Transverse colon (tissue), 4 donors: ENCODE measurements around the gene STYXL2. TPM values are rescaled to one million over a fixed set of nuclear protein-coding genes. Genes with fewer than 3 reads are reported as not detected.

Experiments used
- DNase-seq: peaks from one replicate; pipeline ENCODE4 v3.0.0-alpha.2; 2019
- H3K27ac ChIP-seq, 4 donors: fragments of 200-600 bp; sonication (generic); 2 replicates each; pipeline ENCODE4 v1.5.1; 2016 to 2018; ENCODE audit warnings: inconsistent platforms in 4 of 4
- H3K27me3 ChIP-seq: fragments of 200-600 bp; sonication (generic); 2 replicates; pipeline ENCODE4 v1.5.1; 2017; ENCODE audit warnings: inconsistent platforms
- H3K36me3 ChIP-seq, 4 donors: fragments of 200-600 bp; sonication (generic); 2 replicates each; pipeline ENCODE4 v1.5.1; 2017 to 2019; ENCODE audit warnings: inconsistent platforms in 4 of 4
- H3K4me1 ChIP-seq, 4 donors: fragments of 200-600 bp; sonication (generic); 2 replicates each; pipeline ENCODE4 v1.5.1; 2017 to 2020; ENCODE audit warnings: inconsistent platforms in 4 of 4
- H3K4me3 ChIP-seq, 4 donors: fragments of 200-600 bp; sonication (generic); 1 replicate in 1 of 4; 2 replicates in 3 of 4; pipeline versions ENCODE4 v1.5.1 to v1.6.1; 2017 to 2019; ENCODE audit warnings: inconsistent platforms in 4 of 4
- H3K9me3 ChIP-seq, 2 donors: fragments of 200-600 bp; sonication (generic); 2 replicates each; pipeline ENCODE4 v1.5.1; 2017 to 2019; ENCODE audit warnings: inconsistent platforms in 2 of 2
- CTCF ChIP-seq, 5 experiments: fragments of 200-600 bp in 3 of 5; fragments of 450-650 bp in 2 of 5; sonication (generic) in 3 of 5; IDR thresholded peaks; 1 replicate in 2 of 5; 2 replicates in 3 of 5; pipeline ENCODE4 v1.5.1; 2016 to 2017; ENCODE audit warnings: antibody characterized with exemption in 5 of 5, inconsistent platforms in 3 of 5, mild to moderate bottlenecking in 2 of 5, moderate library complexity in 1 of 5
- EP300 ChIP-seq: sonication (generic); formaldehyde crosslinking; IDR thresholded peaks from one replicate; pipeline ENCODE4 v1.6.1; 2017; ENCODE audit warnings: antibody characterized with exemption, low read depth
- POLR2A ChIP-seq: fragments of 450-650 bp; IDR thresholded peaks from one replicate; pipeline ENCODE4 v1.6.1; 2016; ENCODE audit warnings: antibody characterized with exemption, mild to moderate bottlenecking, moderate library complexity
- POLR2AphosphoS5 ChIP-seq, 3 donors: sonication (generic); formaldehyde crosslinking; IDR thresholded peaks; one replicate each; pipeline ENCODE4 v1.6.1; 2016; ENCODE audit warnings: antibody characterized with exemption in 3 of 3
- WGBS, 2 donors: methylation state at CpG; one replicate each; pipeline ENCODE4 v1.1.5; 2018; ENCODE audit warnings: low coverage in 1 of 2; 5-methylcytosine and 5-hydroxymethylcytosine counted together
- in situ Hi-C, 4 donors: fragments of 200-750 bp; cut with MboI; loops; one replicate each; pipeline versions ENCODE4 v1.15.0 to v1.15.1; 2017; ENCODE audit warnings: low sequenced_read_pairs in 3 of 4, low pct_ligation_motif_present in 1 of 4, low pct_unique_long_range_greater_than_20kb in 1 of 4
- intact Hi-C: fragments of 100-400 bp; cut with DNase I; formaldehyde crosslinking; loops from one replicate; pipeline ENCODE4 v1.15.1; 2023; ENCODE audit warnings: low total_unique reads
- total RNA-seq, 4 donors: library from RNA; depleted of rRNA; stranded (reverse); fragments of >200 nt; gene quantifications; one replicate each; pipeline ENCODE4 v1.1.0, GENCODE V29; 2016

STYXL2 gene
- total RNA-seq, 4 donors from 2014 or later: 0.16 to 0.41 TPM; not detected in 2

GRCh38 chr1:167056529-167057231 lies 37.2 kb upstream of the STYXL2 start:
- Histone ChIP-seq H3K27ac (no peak overlapping the region), H3K4me1 (peaks cover 0 to 6% (median 2%) of the 10 kb centered on the region in 4 donors), H3K4me3 (no peak overlapping the region), H3K9me3 (no peaks in the 10 kb centered on the region), H3K27me3 (no peaks in the 10 kb centered on the region), H3K36me3 (no peaks in the 10 kb centered on the region)
- no peak for TF ChIP-seq POLR2AphosphoS5 (IDR thresholded peaks at IDR 0.05)
- no peak for TF ChIP-seq EP300
- TF ChIP-seq POLR2A: no peak
- TF ChIP-seq CTCF (IDR thresholded peaks at IDR 0.05): no peak
- DNase-seq: no peak
- in situ Hi-C loops: loop anchor here in 3 of 4 donors (10.0 to 25.0 kb wide), 3 partner anchors 132 to 481 kb away; no protein-coding TSS in a partner anchor
- 66 to 72% methylated on average over 3 to 10 of the region's 10 CpGs for WGBS, 2 donors
- intact Hi-C loops: no loop called here

GRCh38 chr1:167057241-167057688 lies 36.6 kb upstream of the STYXL2 start:
- DNase-seq: no peak
- H3K27me3 ChIP-seq: no peaks in the 10 kb centered on the region
- no peaks in the 10 kb centered on the region for H3K36me3 ChIP-seq
- TF ChIP-seq CTCF (IDR thresholded peaks at IDR 0.05): peak in 3 of 5 experiments; percentile 18 to 40 (median 23)
- TF ChIP-seq POLR2AphosphoS5 (IDR thresholded peaks at IDR 0.05): no peak
- intact Hi-C loops (no loop called here), in situ Hi-C loops (loop anchor here in 3 of 4 donors (10.0 to 25.0 kb wide), 3 partner anchors 132 to 480 kb away; no protein-coding TSS in a partner anchor)
- no peak overlapping the region for H3K4me3 ChIP-seq
- peaks cover 0 to 6% (median 2%) of the 10 kb centered on the region in 4 donors for H3K4me1 ChIP-seq
- no peak overlapping the region for H3K27ac ChIP-seq
- H3K9me3 ChIP-seq: no peaks in the 10 kb centered on the region
- 57 to 60% methylated on average over 1 to 6 of the region's 6 CpGs for WGBS, 2 donors

GRCh38 chr1:167059045-167059808 lies 34.6 kb upstream of the STYXL2 start:
- peak; percentile 74 for DNase-seq
- Histone ChIP-seq H3K4me1 (peaks cover 0 to 6% (median 2%) of the 10 kb centered on the region in 4 donors), H3K9me3 (no peaks in the 10 kb centered on the region), H3K36me3 (no peaks in the 10 kb centered on the region), H3K27me3 (no peaks in the 10 kb centered on the region), H3K4me3 (no peak overlapping the region), H3K27ac (no peak overlapping the region)
- intact Hi-C loops: loop anchor here (1.0 to 2.0 kb wide), 2 partner anchors 148 to 176 kb away; no protein-coding TSS in a partner anchor
- in situ Hi-C loops: loop anchor here in 3 of 4 donors (10.0 to 25.0 kb wide), 3 partner anchors 134 to 478 kb away; no protein-coding TSS in a partner anchor
- 7 to 22% methylated on average over 11 to 17 of the region's 17 CpGs for WGBS, 2 donors
- TF ChIP-seq POLR2AphosphoS5 (IDR thresholded peaks at IDR 0.05) (peak in 1 of 3 donors; percentile 12), CTCF (IDR thresholded peaks at IDR 0.05) (peak; percentile 90 to 98 (median 96)), EP300 (no peak)

- 65 to 88% methylated on average over 1 of the region's 1 CpG for WGBS, 2 donors
- Histone ChIP-seq H3K9me3 (no peaks in the 10 kb centered on the region), H3K27ac (no peak overlapping the region), H3K36me3 (no peaks in the 10 kb centered on the region), H3K27me3 (no peaks in the 10 kb centered on the region), H3K4me1 (peaks cover 0 to 8% (median 2%) of the 10 kb centered on the region in 4 donors), H3K4me3 (no peak overlapping the region)
- intact Hi-C loops (loop anchor here (1.0 to 10.0 kb wide), 3 partner anchors 148 to 475 kb away; no protein-coding TSS in a partner anchor), in situ Hi-C loops (loop anchor here (5.0 to 25.0 kb wide), 8 partner anchors 135 to 478 kb away; no protein-coding TSS in a partner anchor)
- no peak for DNase-seq
- TF ChIP-seq POLR2AphosphoS5 (IDR thresholded peaks at IDR 0.05) (no peak), EP300 (no peak), CTCF (IDR thresholded peaks at IDR 0.05) (no peak), POLR2A (no peak)
Measured at GRCh38 chr1:167059809-167060107, 34.1 kb upstream of the STYXL2 start.
